ENCODE measurements around the gene SLC26A2.

SLC26A2 gene

DNA sequence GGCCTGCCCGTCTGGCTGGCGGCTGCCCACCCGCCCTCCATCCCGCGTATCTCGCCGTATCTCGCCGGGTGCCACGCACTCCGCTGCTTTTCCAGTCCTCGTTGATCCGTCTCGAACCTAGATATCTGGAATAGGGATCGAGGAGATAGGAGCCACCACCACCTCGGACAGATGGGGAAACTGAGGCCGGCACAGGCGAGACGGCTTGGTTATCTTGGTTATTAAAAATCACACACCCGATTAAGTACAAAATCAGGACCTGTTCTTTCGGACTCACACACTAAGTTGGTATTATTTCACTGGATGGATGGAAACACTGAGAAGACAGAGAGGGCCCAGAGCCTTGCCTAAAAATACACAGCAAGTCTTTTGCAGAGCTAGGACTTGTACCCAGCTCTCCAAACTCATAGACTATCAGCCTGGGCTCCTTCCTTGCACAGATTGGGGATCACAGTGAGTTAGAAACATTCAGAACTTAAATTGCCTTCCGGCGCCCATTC lies 678 bp downstream of the SLC26A2 start:
- no peak for DNase-seq (ENCODE audit: low read depth in 2 of 2, low spot score in 1 of 2)

DNA sequence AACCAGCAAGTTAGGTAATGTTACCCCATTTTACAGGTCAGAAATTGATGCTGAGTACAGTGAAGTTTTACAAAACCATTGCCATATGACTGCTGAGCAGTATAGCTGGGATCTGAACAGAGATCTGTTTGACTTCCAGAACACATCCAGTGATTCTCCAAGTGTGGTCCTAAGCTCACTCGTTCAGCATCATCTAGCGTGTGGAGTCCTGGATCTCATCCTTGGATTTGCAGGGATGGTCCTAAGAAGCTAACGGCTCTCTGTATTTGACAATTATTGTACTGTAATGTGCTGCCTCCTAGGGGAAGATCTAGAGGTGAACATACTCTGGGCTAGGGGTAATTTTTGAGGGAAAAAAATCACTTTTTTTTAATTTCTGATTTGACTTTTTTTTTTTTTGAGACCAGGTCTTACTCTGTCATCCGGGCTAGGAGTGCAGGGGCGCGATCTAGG lies 1.4 kb downstream of the SLC26A2 start:
- no peak for DNase-seq (ENCODE audit: low read depth in 2 of 2, low spot score in 1 of 2)

DNA sequence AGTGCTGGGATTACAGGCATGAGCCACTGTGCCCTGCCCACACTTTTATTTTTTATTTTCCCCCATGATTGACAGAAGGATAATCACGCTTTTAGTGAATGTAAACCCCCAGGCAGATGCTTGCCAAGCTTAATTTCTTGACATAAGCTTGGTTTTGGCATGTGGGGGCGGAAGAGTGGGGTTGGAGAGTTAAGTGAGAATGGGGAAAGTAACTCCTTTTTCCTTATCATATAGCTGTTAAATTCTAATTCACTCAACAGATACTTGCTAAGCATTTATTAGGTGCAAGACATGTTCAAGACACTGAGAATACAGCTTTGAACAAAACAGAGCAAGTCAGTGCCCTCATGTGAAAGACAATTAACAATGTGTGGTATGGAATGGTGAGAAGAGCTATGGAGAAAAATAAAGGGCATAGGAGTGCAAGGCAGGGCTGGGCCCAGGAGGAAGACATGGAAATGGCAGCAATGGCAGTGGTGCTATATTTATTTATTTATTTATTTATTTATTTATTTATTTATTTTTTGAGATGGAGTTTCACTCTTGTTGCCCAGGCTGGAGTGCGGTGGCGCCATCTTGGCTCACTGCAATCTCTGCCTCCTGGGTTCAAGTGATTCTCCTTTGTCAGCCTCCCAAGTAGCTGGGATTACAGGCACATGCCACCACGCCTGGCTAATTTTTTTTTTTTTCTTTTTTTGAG lies 2.2 kb downstream of the SLC26A2 start:
- no peak for DNase-seq (ENCODE audit: low read depth in 2 of 2, low spot score in 1 of 2)

DNA sequence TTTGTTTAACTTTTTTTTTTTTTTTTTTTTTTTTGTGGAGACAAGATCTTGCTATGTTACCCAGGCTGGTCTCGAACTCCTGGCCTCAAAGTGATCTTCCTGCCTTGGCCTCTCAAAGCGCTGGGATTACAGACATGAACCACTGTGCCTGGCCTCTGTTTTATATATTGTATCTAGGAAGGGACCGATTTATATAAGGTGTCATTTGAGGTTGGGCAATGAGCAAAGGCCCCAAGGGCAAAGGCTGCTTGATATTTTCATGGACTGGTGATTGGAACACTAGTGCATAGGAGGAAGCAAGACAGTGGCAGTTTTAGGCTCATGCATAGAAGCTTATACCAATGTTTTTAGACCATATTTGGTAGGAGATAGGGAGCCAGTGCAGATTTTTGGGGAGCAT lies 3.2 kb downstream of the SLC26A2 start:
- no peak for DNase-seq (ENCODE audit: low read depth in 2 of 2, low spot score in 1 of 2)

DNA sequence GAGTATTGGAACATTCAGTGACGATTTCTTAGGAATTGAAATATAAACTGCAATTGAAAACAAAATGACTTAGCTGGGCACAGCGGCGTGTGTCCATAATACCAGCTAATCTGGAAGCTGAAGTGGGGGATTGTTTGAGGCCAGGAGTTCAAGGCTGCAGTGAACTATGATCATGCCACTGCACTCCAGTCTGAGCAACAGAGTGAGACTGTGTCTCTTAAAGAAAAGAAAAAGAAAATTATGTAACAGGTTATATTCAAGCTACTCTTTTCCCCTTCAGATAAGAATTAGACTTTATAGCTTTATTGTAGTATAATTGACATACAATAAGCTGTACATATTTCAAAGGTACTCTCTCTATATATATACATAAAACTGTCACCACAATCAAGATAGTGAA lies 6.4 kb downstream of the SLC26A2 start:
- DNase-seq (ENCODE audit: low read depth in 2 of 2, low spot score in 1 of 2), result no peak

DNA sequence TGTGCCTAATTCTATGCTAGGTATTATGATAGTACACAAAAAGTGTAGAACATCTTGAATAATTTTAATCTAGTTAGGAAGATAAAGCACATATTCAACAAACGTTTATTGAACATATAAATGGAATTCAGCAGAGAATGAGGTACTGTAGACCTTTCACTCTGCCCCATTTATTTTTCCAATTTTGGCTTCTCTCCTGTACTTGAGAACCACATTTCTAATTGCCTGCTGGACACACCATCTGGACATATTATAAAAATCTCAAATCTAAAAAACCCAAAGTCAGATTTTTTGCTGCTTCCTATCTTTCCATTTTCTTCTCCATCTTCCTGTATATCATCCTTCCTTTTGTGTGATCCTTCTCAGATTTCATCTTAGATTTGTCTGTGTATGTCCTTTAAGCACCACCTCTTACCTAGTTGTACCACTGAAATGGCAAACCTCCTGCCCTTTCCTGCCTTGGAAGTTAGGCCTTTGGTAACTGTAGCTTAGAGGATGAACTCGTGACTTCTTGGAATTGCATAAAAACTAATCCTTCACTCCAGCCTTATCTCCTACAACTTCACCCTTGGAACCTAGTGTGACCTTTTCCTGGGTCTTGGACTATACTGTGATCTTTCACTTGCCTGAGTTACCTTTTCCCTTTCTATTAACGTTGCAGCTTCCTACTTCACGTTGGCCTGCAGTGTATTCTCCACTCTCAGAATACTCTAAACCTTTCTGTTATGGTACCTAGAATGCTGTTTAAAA lies 8.8 kb downstream of the SLC26A2 start:
- DNase-seq (ENCODE audit: low read depth in 2 of 2, low spot score in 1 of 2), result no peak

DNA sequence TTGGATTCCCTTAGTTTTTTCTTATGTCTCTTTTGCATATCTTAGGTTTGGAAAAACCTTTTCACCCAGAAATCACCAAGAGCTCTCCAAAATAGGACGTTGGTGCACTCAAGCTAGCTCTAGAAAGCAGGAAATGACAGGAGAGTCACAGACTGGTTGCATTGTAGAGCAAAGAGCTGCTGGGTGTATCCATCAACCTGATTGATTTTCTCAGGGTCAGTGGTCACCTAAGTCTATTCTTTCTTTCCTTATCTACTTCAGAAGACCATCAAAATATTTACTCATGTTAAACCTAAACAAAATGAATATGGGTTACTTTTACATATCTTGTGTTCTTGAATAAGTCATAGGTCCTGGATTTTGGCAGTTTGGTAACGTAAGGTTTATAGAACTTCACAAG lies 14.9 kb downstream of the SLC26A2 start:
- DNase-seq (ENCODE audit: low read depth in 2 of 2, low spot score in 1 of 2), result no peak

DNA sequence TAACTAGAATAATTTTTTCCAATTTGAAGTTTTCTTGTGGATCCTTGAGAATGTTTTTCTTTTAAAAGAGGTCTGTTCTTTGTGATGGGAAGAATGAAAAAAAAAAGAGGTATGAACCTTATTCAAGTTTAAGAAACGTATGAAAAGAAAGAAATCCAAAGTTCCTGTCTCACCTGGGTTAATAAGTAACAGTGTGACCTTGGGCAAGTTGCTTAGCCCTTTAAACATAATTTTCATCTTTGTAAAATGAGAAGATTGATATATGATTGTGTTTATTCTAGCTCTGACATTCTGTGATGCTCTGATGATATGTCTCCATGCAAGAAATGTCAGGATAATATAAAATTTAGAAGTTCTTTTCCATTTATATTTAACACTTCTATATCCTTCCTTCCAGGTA lies 19.3 kb downstream of the SLC26A2 start:
- DNase-seq (ENCODE audit: low read depth in 2 of 2, low spot score in 1 of 2), result no peak

DNA sequence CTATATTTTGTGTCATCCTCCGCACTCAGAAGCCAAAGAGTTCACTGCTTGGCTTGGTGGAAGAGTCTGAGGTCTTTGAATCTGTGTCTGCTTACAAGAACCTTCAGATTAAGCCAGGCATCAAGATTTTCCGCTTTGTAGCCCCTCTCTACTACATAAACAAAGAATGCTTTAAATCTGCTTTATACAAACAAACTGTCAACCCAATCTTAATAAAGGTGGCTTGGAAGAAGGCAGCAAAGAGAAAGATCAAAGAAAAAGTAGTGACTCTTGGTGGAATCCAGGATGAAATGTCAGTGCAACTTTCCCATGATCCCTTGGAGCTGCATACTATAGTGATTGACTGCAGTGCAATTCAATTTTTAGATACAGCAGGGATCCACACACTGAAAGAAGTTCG lies 20.6 kb downstream of the SLC26A2 start:
- DNase-seq (ENCODE audit: low read depth in 2 of 2, low spot score in 1 of 2), result no peak

DNA sequence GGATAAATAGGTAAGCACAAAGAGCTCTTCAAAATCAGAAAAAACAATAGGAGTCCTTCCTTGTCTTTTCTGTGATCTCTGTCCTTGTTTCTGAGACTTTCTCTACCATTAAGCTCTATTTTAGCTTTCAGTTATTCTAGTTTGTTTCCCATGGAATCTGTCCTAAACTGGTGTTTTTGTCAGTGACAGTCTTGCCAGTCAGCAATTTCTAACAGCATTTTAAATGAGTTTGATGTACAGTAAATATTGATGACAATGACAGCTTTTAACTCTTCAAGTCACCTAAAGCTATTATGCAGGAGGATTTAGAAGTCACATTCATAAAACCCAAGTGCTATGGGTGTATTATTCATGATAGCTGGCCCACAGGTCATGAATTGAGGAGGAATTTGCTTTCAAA lies 21.9 kb downstream of the SLC26A2 start:
- DNase-seq (ENCODE audit: low read depth in 2 of 2, low spot score in 1 of 2), result no peak

DNA sequence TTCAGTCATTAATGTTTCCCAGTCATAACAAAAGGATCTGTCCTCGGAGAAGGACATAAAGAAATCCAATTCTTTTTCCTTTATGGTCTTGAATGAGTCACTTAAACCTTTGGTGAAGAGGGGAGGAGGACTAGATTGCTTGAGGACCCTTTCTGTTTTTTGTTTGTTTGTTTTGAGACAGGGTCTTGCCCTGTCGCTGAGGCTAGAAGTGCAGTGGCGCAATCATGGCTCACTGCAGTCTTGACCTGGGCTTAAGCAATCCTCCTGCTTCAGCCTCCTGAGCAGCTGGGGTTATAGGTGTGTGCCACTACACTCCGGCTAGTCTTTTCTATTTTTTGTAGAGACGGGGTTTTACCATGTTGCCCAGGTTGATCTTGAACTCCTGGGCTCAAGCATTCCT lies 27.6 kb downstream of the SLC26A2 start:
- DNase-seq (ENCODE audit: low read depth in 2 of 2, low spot score in 1 of 2), result no peak

DNA sequence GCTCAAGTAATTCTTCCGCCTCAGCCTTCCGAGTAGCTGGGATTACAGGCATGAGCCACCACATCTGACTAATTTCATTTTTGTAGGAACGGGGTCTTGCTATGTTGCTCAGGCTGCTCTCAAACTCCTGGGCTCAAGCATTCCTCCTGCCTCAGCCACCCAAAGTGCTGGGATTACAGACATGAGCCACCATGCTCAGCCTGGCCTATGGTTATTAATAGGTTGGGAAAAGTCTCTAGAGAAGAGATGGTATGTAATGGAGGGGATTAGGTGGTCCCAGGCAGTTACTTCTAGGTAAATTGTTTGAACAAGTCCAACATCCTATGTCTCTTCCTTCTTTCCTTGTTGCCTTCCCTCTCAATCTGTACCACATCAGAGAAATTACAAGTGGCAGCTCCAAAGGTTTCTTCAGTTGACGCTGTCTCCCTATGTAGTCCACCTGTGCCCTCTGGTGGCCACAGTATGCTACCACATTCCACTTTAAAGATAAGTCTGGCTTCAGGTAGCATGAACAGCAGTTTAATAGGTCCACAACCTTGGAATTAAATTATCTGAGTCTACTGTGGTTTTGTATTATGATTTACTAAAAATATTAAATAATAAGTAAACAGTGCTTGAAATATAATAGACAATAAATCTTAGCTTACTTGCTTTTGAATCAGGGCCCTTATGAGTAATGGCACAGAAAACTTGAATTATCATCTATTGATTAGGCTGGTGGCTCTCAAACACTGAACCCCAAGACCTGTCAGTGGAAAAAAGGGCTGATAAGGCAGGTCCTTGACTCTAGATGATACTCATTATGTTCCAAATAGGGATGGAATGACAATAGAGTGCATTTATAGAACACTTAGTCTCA lies 30.2 kb downstream of the SLC26A2 start:
- DNase-seq (ENCODE audit: low read depth in 2 of 2, low spot score in 1 of 2), result peak; percentile 27 to 46

DNA sequence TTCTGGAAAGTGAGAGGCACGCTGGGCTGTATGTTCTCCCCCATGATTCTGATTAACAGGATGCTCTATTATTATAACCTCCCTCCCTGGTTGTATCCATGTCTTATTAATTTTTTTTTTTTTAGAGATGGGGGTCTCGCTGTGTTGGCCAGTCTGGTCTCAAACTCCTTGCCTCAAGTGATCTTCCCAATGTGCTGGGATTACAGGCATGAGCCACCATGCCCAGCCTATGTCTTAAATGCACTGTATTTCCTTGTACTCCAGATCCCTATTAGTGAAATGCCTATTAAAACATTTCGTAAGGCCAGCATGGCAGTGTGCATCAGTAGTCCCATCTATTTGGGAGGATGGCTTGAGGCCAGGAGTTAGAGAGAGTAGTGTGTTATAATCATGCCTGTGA lies 32.9 kb downstream of the SLC26A2 start:
- no peak for DNase-seq (ENCODE audit: low read depth in 2 of 2, low spot score in 1 of 2)

DNA sequence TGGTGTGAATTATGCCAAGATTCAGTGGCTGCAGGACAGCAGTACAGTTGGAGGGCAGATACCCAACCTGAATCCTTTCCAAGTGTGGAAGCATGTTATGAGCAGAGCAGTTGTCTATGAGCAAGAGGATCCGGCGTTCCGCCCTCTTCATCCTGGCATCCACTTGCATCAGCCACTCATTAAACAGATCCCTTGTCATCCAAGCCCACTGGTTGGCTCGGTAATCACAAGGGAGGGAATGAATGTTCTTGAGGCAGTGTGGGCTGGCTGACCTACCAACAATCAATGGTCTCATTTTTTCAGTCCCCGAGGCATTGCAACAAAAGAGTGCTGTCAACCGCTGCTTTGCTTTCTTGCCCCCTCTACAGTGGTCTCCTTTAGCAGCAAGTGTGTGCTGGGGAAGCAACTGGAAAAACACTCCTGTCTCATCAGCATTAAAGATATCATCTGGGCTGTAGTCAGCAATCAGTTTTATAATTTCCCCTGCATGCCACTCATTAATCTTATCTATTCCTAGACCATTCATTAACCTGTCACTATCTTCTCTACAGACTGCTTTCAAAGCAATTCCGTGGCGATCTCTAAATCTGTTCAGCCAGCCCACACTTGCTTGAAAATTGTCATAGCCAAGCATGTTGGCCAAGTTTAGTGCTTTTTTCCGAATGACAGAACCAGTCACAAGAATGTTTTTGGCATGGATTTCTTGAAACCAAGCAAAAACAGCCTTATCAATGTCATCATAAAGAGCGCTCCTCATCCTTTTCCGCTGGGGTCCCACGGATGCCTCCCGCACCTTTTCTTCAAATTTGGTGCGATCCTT lies 35.0 kb downstream of the SLC26A2 start:
- no peak for DNase-seq (ENCODE audit: low read depth in 2 of 2, low spot score in 1 of 2)

DNA sequence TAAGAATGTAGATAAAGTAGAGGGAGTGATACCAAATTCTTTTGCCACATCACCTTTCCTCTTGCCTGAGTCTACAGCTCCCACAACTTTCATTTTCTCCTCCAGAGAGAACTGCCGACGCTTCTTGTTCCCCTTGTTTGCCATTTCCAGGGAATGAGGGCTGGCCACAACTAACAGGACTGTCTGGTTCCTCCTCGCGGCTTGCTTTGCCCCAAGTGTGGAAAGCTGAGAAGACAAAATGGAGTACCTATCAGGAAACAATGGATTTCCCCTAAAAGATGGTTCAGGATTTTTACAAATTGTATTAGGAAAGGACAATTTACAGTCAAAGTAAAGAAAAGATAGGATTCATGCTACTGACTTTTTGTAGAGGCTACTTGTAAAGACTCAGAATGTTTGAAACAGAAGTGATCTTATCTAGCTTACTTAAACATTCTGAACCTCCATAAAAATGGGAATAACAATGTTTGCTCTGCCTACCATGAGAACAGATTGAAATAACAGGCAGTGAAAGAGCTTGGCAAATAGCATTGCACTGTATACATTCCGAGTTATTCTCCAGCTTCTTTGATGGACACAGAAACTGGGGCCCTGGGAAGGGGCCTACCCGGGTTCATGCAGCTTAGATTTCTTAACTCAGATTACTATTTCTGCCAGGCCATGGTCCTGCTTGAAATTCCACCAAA lies 35.8 kb downstream of the SLC26A2 start:
- no peak for DNase-seq (ENCODE audit: low read depth in 2 of 2, low spot score in 1 of 2)

DNA sequence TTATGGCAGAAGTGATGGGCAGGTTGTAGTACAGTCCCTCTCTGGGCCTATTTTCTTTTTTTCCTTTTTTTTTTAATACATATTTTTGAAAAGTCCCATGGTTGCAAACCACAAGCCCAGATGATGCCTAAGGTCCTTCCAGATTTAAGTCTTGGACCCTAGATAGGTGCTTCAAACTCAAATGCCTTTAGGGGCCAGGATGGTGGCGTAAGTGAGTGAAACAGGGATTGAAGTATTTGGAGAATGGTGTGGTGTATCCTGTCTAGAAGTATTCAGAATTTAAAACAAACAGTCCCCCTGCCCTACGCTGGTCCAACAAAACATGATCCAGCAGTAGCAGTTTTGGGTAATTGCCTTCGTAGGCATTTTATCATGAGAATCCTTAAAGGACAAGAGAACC lies 37.7 kb downstream of the SLC26A2 start:
- DNase-seq (ENCODE audit: low read depth in 2 of 2, low spot score in 1 of 2), result no peak

DNA sequence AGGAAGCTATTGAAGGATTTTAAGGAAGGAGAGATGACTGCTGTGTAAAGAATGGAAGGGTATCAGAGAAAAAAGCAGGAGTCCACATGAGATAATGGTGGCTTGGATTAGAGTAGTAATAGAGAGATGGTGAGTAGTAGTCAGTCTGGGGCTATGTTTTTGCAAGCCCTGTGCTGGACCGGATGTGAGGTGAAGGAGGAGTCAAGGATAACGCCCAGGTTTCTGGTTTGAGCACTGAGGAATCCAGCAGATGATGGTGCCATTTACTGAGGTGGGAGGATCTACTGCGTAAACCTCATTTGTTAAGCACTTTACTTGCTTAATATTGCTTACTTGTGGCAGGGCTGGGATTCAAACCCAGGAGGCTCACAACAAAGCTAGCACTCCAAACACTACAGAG lies 38.8 kb downstream of the SLC26A2 start:
- DNase-seq (ENCODE audit: low read depth in 2 of 2, low spot score in 1 of 2), result no peak

DNA sequence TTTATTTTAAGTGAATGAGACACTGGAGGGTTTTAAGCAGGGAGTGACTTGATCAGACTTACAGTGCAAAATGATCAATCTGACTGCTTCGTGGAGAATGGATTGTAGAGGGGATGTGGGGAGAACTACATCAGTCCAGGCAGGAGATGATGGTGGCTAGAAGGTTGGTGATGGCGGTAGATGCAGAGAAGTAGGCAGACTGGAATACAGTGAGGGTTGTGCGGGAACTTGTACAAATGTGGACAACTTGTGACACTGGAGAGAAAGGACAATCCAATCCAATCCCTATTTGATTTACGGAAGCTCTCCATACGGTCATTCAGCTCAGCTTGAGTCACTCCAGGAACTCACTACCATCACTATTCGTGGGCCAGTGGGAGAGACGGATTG lies 39.3 kb downstream of the SLC26A2 start:
- DNase-seq (ENCODE audit: low read depth in 2 of 2, low spot score in 1 of 2), result no peak

DNA sequence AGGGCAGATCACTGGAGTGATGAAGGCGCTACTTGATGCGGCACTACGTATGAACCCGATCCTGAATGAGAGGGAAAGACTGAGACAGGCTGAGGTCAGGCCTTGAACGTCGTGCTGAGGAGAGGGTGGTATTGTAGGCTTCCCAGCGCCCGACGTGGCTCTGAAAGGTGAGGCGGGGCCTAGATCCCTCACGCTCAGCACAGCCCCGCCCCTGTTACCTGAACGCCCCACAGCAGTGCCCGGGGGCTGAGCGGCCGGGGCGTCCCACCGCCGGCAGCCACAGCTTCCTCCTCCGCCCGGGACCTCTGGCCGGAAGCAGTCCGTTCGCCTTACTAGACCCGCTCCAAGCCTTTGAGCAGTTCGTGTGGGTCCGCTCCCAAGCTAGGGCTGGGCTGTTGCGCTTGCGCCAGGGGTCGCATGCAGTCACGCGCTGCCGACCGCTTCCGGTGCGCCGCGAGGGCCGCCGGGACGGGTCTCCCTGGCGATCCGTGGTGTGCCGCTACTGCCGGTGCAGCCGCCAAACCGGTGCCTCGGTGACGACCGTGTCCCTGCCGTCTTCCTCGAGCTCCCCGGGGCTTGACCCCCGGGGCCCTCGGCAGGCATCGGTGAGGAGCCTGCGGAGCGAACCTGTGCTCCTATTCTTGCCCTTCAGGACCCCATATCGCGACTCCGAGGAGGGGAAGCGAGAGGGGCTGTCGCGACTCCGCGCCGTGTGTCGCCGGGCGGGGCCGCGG lies 39.9 kb downstream of the SLC26A2 start, which contains the start of the genes HMGXB3 and TIGD6:
Gene HMGXB3, plus strand, starts transcription at position 484 of the 734 bp plus-strand sequence. CDS start 4,114 bp downstream, outside the sequence.
Gene TIGD6, minus strand, starts transcription at position 399 of the 734 bp plus-strand sequence. CDS start 4,306 bp downstream, outside the sequence.
- peak; percentile 70 to 76 for DNase-seq (ENCODE audit: low read depth in 2 of 2, low spot score in 1 of 2)

Measured in stimulated activated CD8-positive, alpha-beta memory T cell treated with anti-CD3 and anti-CD28 coated beads, Interleukin-4, amount 100 ng/mL, for 4 hours (primary cell).